Measurements from ENCODE around the gene NELFCD.
"Not testable (repeated sequence)": the region's sequence is repeated elsewhere in the genome, so short reads cannot be mapped to it uniquely, and the experiment has no call there.

DNA sequence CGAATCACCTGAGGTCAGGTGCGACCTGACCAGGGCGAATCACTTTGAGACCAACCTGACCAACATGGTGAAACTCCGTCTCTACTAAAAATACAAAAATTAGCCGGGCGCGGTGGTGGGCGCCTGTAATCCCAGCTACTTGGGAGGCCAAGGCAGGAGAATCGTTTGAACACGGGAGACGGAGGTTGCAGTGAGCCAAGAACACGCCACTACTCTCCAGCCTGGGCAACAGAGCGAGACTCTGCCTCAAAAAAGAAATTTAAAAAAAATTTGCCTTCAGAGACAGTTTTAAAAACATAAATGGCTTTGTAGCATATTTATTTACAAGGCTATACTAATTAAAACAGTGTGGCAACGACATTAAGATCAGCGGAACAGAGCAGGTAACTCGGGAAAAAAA is 60.4 kb downstream of the NELFCD start:
- TF ChIP-seq, protein P1, sequence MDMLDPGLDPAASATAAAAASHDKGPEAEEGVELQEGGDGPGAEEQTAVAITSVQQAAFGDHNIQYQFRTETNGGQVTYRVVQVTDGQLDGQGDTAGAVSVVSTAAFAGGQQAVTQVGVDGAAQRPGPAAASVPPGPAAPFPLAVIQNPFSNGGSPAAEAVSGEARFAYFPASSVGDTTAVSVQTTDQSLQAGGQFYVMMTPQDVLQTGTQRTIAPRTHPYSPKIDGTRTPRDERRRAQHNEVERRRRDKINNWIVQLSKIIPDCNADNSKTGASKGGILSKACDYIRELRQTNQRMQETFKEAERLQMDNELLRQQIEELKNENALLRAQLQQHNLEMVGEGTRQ (IDR thresholded peaks at IDR 0.05; ENCODE audit: borderline replicate concordance, low read depth, low read length) = not testable (repeated sequence)
- TF ChIP-seq CHD2 (IDR thresholded peaks at IDR 0.05; ENCODE audit: borderline replicate concordance, low read depth, low read length) = not testable (repeated sequence)
